ENCODE data around the gene CAPZB.

- no peak for TF ChIP-seq CTCF (IDR thresholded peaks at IDR 0.05; ENCODE audit: low read length)
- TF ChIP-seq EZH2phosphoT487 (IDR thresholded peaks at IDR 0.05; ENCODE audit: low read length), result no peak
- TF ChIP-seq EZH2 (optimal IDR thresholded peaks at IDR 0.05; ENCODE audit: low read depth, low read length), result no peak
These were observed 159.2 kb downstream of the CAPZB start for GRCh38 chr1:19325958-19326747.
